C4-2B (cell line): ENCODE results near the gene TBC1D2.

ENCODE experiments used
- ZFX ChIP-seq: fragments of 450-650 bp; IDR thresholded peaks from 2 replicates; pipeline ENCODE4 v1.6.1; 2017
- TF ChIP-seq, protein P1 (sequence below): fragments of 450-650 bp; conservative IDR thresholded peaks from 2 replicates; pipeline ENCODE4 v1.5.1; 2017; ENCODE audit warnings: mild to moderate bottlenecking

GRCh38 chr9:98150721-98151120 is 104.7 kb downstream of the TBC1D2 start:
- TF ChIP-seq, protein P1, sequence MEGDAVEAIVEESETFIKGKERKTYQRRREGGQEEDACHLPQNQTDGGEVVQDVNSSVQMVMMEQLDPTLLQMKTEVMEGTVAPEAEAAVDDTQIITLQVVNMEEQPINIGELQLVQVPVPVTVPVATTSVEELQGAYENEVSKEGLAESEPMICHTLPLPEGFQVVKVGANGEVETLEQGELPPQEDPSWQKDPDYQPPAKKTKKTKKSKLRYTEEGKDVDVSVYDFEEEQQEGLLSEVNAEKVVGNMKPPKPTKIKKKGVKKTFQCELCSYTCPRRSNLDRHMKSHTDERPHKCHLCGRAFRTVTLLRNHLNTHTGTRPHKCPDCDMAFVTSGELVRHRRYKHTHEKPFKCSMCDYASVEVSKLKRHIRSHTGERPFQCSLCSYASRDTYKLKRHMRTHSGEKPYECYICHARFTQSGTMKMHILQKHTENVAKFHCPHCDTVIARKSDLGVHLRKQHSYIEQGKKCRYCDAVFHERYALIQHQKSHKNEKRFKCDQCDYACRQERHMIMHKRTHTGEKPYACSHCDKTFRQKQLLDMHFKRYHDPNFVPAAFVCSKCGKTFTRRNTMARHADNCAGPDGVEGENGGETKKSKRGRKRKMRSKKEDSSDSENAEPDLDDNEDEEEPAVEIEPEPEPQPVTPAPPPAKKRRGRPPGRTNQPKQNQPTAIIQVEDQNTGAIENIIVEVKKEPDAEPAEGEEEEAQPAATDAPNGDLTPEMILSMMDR, result no peak
- TF ChIP-seq ZFX, result no peak
